IMR-90 (cell line): Measurements from ENCODE around the gene MLXIPL.

Experiments
- BHLHE40 ChIP-seq: fragments of 150-350 bp; IDR thresholded peaks from 2 replicates; pipeline ENCODE4 v1.6.1; 2016; ENCODE audit warnings: mild to moderate bottlenecking, low read depth, low read length
- CEBPB ChIP-seq: IDR thresholded peaks from 2 replicates; pipeline ENCODE4 v1.6.1; 2012; ENCODE audit warnings: low read depth, low read length, improper control_type of control experiment
- CHD1 ChIP-seq: IDR thresholded peaks from 2 replicates; pipeline ENCODE4 v1.6.1; 2012; ENCODE audit warnings: low read depth, low read length, improper control_type of control experiment
- CTCF ChIP-seq: conservative IDR thresholded peaks from 2 replicates; pipeline ENCODE4 v1.5.1; 2012; ENCODE audit warnings: mild to moderate bottlenecking, low read depth, low read length, improper control_type of control experiment
- ELK1 ChIP-seq: fragments of 150-350 bp; IDR thresholded peaks from 2 replicates; pipeline ENCODE4 v1.6.1; 2016; ENCODE audit warnings: low read depth, mild to moderate bottlenecking, low read length, moderate library complexity, borderline replicate concordance
- MXI1 ChIP-seq: IDR thresholded peaks from 2 replicates; pipeline ENCODE4 v1.6.1; 2012; ENCODE audit warnings: low read depth, mild to moderate bottlenecking, low read length, moderate library complexity, borderline replicate concordance
- NFE2L2 ChIP-seq: fragments of 150-350 bp; IDR thresholded peaks from 2 replicates; pipeline ENCODE4 v1.6.1; 2016; ENCODE audit warnings: low read depth, mild to moderate bottlenecking, low read length
- POLR2A ChIP-seq: IDR thresholded peaks from 2 replicates; pipeline ENCODE4 v1.6.1; 2012; ENCODE audit warnings: mild to moderate bottlenecking, low read depth, low read length
- RAD21 ChIP-seq: IDR thresholded peaks from 2 replicates; pipeline ENCODE4 v1.6.1; 2012; ENCODE audit warnings: low read length, improper control_type of control experiment
- RCOR1 ChIP-seq: IDR thresholded peaks from 2 replicates; pipeline ENCODE4 v1.6.1; 2012; ENCODE audit warnings: mild to moderate bottlenecking, low read length, improper control_type of control experiment; ENCODE audit not compliant: insufficient replicate concordance
- RFX5 ChIP-seq: IDR thresholded peaks from 2 replicates; pipeline ENCODE4 v1.8.0; 2012; ENCODE audit warnings: low read depth, mild to moderate bottlenecking, low read length, moderate library complexity
- SMC3 ChIP-seq: fragments of 150-350 bp; IDR thresholded peaks from 2 replicates; pipeline ENCODE4 v1.6.1; 2016; ENCODE audit warnings: low read depth, mild to moderate bottlenecking, antibody characterized with exemption, low read length, moderate library complexity
- USF2 ChIP-seq: fragments of 150-350 bp; IDR thresholded peaks from 2 replicates; pipeline ENCODE4 v1.6.1; 2017; ENCODE audit warnings: mild to moderate bottlenecking, antibody characterized with exemption, low read length, low read depth

- no peak for TF ChIP-seq CTCF
- TF ChIP-seq RFX5 = no peak
- TF ChIP-seq RAD21 = no peak
- TF ChIP-seq SMC3 = no peak
- TF ChIP-seq NFE2L2 = 0 out of 2 replicates have a peak, but pooled peaks have one; percentile 9
- no peak for TF ChIP-seq USF2
- no peak for TF ChIP-seq RCOR1
- peak; percentile 92; the same call in 1 of the 2 replicates for TF ChIP-seq CHD1
- 0 out of 2 replicates have a peak, but pooled peaks have one; percentile 47 for TF ChIP-seq BHLHE40
- TF ChIP-seq POLR2A = peak; percentile 80; the same call in 1 of the 2 replicates
- TF ChIP-seq ELK1 = no peak
- TF ChIP-seq CEBPB = no peak
- no peak; the same call in 1 of the 2 replicates for TF ChIP-seq MXI1
Measured at GRCh38 chr7:73557397-73558257, 66.7 kb downstream of the MLXIPL start, which contains the start of gene BCL7B.
